HL-60 (cell line): ENCODE results near the gene GGA3.

Experiments used
- POLR2AphosphoS5 ChIP-seq: IDR thresholded peaks from 2 replicates; pipeline ENCODE4 v1.6.1; 2012; ENCODE audit warnings: low read depth
- REST ChIP-seq: IDR thresholded peaks from 2 replicates; pipeline ENCODE4 v1.6.1; 2012; ENCODE audit warnings: low read depth; ENCODE audit not compliant: insufficient replicate concordance
- SPI1 ChIP-seq: IDR thresholded peaks from 2 replicates; pipeline ENCODE4 v1.6.1; 2012; ENCODE audit warnings: low read depth, mild to moderate bottlenecking, borderline replicate concordance
- TF ChIP-seq, protein P1 (sequence below): IDR thresholded peaks from one replicate; pipeline ENCODE4 v1.5.1; 2011; ENCODE audit warnings: low read length, control low read depth, inconsistent platforms; ENCODE audit not compliant: insufficient read depth

DNA sequence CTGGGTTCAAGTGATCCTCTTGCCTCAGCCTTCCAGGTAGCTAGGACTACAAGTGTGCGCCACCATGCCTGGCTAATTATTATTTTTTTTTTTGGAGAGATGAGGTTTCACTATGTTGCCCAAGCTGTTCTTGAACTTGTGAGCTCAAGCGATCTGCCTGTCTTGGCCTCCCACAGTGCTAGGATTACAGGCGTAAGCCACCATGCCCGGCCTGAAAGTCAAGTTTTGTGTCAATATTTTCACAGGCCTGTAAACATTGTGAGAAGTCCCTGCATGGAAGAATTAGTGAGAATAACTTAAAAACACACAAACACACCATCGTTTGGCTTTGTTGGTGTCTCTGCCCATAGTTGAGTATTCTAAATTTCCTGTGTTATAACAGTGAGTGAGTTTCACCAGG lies 33.7 kb downstream of the GGA3 start:
- TF ChIP-seq, protein P1, sequence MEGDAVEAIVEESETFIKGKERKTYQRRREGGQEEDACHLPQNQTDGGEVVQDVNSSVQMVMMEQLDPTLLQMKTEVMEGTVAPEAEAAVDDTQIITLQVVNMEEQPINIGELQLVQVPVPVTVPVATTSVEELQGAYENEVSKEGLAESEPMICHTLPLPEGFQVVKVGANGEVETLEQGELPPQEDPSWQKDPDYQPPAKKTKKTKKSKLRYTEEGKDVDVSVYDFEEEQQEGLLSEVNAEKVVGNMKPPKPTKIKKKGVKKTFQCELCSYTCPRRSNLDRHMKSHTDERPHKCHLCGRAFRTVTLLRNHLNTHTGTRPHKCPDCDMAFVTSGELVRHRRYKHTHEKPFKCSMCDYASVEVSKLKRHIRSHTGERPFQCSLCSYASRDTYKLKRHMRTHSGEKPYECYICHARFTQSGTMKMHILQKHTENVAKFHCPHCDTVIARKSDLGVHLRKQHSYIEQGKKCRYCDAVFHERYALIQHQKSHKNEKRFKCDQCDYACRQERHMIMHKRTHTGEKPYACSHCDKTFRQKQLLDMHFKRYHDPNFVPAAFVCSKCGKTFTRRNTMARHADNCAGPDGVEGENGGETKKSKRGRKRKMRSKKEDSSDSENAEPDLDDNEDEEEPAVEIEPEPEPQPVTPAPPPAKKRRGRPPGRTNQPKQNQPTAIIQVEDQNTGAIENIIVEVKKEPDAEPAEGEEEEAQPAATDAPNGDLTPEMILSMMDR, result no peak
- TF ChIP-seq POLR2AphosphoS5 (no peak), SPI1 (no peak), REST (no peak)
